Stimulated activated CD4-positive, alpha-beta T cell treated with anti-CD3 and anti-CD28 coated beads, TNF-alpha, amount 100 ng/mL, for 1 hour (primary cell): Measurements from ENCODE around the gene HLA-G.
"Not testable (repeated sequence)": the region's sequence is repeated elsewhere in the genome, so short reads cannot be mapped to it uniquely, and the experiment has no call there.

Experiments used
- DNase-seq, 3 donors: peaks; one replicate each; pipeline ENCODE4 v3.0.0-alpha.2; 2020; ENCODE audit warnings: low read depth in 3 of 3, low spot score in 1 of 3

HLA-G gene

DNA sequence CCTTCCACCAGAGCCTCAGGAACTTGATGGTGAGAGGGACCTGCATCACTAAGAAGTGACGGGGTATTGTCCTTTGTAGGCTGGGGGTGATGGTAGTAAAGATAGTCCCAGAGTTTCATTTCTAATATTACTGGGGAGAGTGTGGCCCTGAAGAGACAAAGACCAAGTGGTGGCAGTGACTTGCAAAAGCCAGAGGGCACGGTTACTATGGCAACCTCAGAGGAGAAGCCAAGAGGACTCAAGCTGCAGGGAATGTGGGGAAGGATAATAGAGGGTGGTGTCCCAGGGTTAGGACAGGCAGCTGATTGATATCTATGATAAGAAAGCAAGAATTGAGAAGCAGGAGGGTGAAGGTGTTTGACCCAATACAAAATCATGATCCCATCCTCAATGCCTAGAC is 42.5 kb downstream of the HLA-G start:
- DNase-seq, result no peak

GRCh38 chr6:29872791-29873190 is 45.2 kb downstream of the HLA-G start:
- DNase-seq, result no peak

GRCh38 chr6:29875257-29875656 is 47.6 kb downstream of the HLA-G start:
- no peak for DNase-seq

GRCh38 chr6:29875734-29876133 is 48.1 kb downstream of the HLA-G start:
- DNase-seq, result not testable (repeated sequence)
